AG09319 (cell line): ENCODE results near the gene PAX7.

Experiments
- DNase-seq: peaks from one replicate; pipeline ENCODE4 v3.0.0-alpha.2; 2010; ENCODE audit warnings: low read depth; ENCODE audit errors: extremely low read depth
- CTCF ChIP-seq: IDR thresholded peaks from 2 replicates; pipeline ENCODE4 v1.5.1; 2011; ENCODE audit warnings: low read depth, mild to moderate bottlenecking, inconsistent platforms, low read length, moderate library complexity

The PAX7 gene

GRCh38 chr1:18658831-18659230, 28.2 kb downstream of the PAX7 start:
- DNase-seq, result no peak
- no peak for TF ChIP-seq CTCF

GRCh38 chr1:18661404-18662285, 31.0 kb downstream of the PAX7 start:
- no peak for TF ChIP-seq CTCF

GRCh38 chr1:18662286-18662639, 31.6 kb downstream of the PAX7 start:
- DNase-seq, result no peak
- TF ChIP-seq CTCF, result no peak

More at GRCh38 chr1:18661404-18662285, 31.0 kb downstream of the PAX7 start:
- no peak for DNase-seq

- DNase-seq, result no peak
- no peak for TF ChIP-seq CTCF
Observed at GRCh38 chr1:18666317-18666920, 35.8 kb downstream of the PAX7 start.

GRCh38 chr1:18667333-18667732, 36.7 kb downstream of the PAX7 start:
- no peak for DNase-seq
- TF ChIP-seq CTCF, result no peak

GRCh38 chr1:18668046-18668445, 37.4 kb downstream of the PAX7 start:
- DNase-seq, result no peak

More at GRCh38 chr1:18668046-18668445, 37.4 kb downstream of the PAX7 start:
- no peak for TF ChIP-seq CTCF
